ENCODE measurements around the gene FBXL17.

FBXL17 gene

GRCh38 chr5:107813559-107813958, 568.3 kb downstream of the FBXL17 start:
- no peak for DNase-seq (ENCODE audit: low read depth in 2 of 2)

- no peak for DNase-seq (ENCODE audit: low read depth in 2 of 2)
Observed at GRCh38 chr5:107812570-107813141, 569.2 kb downstream of the FBXL17 start.

- no peak for DNase-seq (ENCODE audit: low read depth in 2 of 2)
Observed at GRCh38 chr5:107809201-107810034, 572.5 kb downstream of the FBXL17 start.
